GM12878 (cell line): ENCODE results near the gene OR2T34. TPM values are rescaled to one million over a fixed set of nuclear protein-coding genes. Genes with fewer than 3 reads are reported as not detected.

Experiments
- ATAC-seq: fragments of 200-7000 bp; cut with Tn5 transposase; 3 replicates; pipeline ENCODE4 v1.9.1; 2020; ENCODE audit warnings: mild to moderate bottlenecking, moderate library complexity
- BruUV-seq: library from RNA; stranded (reverse); fragments of 400-500 nt; replicated peaks from 2 replicates; lab custom pipeline; 2021; lab: Mats Ljungman, UMichigan
- CTCF ChIA-PET: fragments of 300-600 bp; sonication (Branson Sonifier 250); formaldehyde crosslinking; extraction: SDS; loops from one replicate; lab custom pipeline; 2021; ENCODE audit warnings: inconsistent platforms; lab: Yijun Ruan, JAX
- POLR2A ChIA-PET: fragments of 350-600 bp; formaldehyde crosslinking; extraction: SDS; loops from one replicate; lab custom pipeline; 2021; ENCODE audit warnings: inconsistent platforms; lab: Charles Lee
- RAD21 ChIA-PET: fragments of 300-600 bp; sonication (Branson Sonifier 250); formaldehyde crosslinking; loops from one replicate; lab custom pipeline; 2023; ENCODE audit warnings: antibody characterized with exemption; ENCODE audit not compliant: unreplicated experiment; lab: Charles Lee
- SMC1A ChIA-PET: fragments of 300-600 bp; sonication (Branson Sonifier 250); formaldehyde crosslinking; loops from one replicate; lab custom pipeline; 2023; ENCODE audit not compliant: unreplicated experiment, uncharacterized antibody; lab: Charles Lee
- DNase-seq: peaks from one replicate; pipeline ENCODE4 v3.0.0-alpha.2; 2011; ENCODE audit warnings: low read depth, low spot score
- FAIRE-seq: peaks from 3 replicates; lab custom pipeline; 2011; peaks lifted over from hg19 to GRCh38; lab: Jason Lieb, UNC
- H2AFZ ChIP-seq: 2 replicates; pipeline ENCODE4 v1.6.0; 2011; ENCODE audit warnings: low read depth, low read length, control low read depth; ENCODE audit not compliant: control insufficient read depth
- H3K27ac ChIP-seq: 2 replicates; pipeline ENCODE4 v1.5.1; 2011; ENCODE audit warnings: control low read depth; ENCODE audit not compliant: control insufficient read depth, insufficient read depth
- H3K27me3 ChIP-seq, 2 experiments: replicated peaks in 1 of 2; 2 replicates each; pipeline versions ENCODE4 v1.6.0 to v1.6.1; 2011; ENCODE audit warnings: low read length in 1 of 2; ENCODE audit not compliant: control insufficient read depth in 2 of 2, insufficient read depth in 2 of 2
- H3K36me3 ChIP-seq, 2 experiments: 2 replicates each; pipeline ENCODE4 v1.5.1; 2011; ENCODE audit warnings: low read length in 1 of 2; ENCODE audit not compliant: control insufficient read depth in 2 of 2, insufficient read depth in 2 of 2
- H3K4me1 ChIP-seq: 2 replicates; pipeline ENCODE4 v1.6.1; 2011; ENCODE audit warnings: mild to moderate bottlenecking, low read length, moderate library complexity, mixed read lengths; ENCODE audit not compliant: control insufficient read depth, insufficient read depth
- H3K4me2 ChIP-seq: 2 replicates; pipeline ENCODE4 v1.6.0; 2011; ENCODE audit warnings: control low read depth; ENCODE audit not compliant: control insufficient read depth, insufficient read depth
- H3K4me3 ChIP-seq: fragments of 200-600 bp; sonication (generic); 2 replicates; pipeline ENCODE4 v1.5.1; 2016
- H3K79me2 ChIP-seq: 2 replicates; pipeline ENCODE4 v1.6.0; 2011; ENCODE audit warnings: low read length; ENCODE audit not compliant: control insufficient read depth, insufficient read depth
- H3K9ac ChIP-seq: 2 replicates; pipeline ENCODE4 v1.8.0; 2011; ENCODE audit warnings: low read length, control low read depth, mixed read lengths; ENCODE audit not compliant: control insufficient read depth, insufficient read depth
- H3K9me3 ChIP-seq: replicated peaks from 3 replicates; pipeline ENCODE4 v1.5.1; 2011; ENCODE audit warnings: mild to moderate bottlenecking, low read length; ENCODE audit not compliant: control insufficient read depth, insufficient read depth
- H4K20me1 ChIP-seq: 2 replicates; pipeline ENCODE4 v1.6.0; 2011; ENCODE audit not compliant: control insufficient read depth, insufficient read depth
- ATF3 ChIP-seq: IDR thresholded peaks from 2 replicates; pipeline ENCODE4 v1.6.1; 2011; ENCODE audit warnings: low read depth, mild to moderate bottlenecking, low read length, moderate library complexity, borderline replicate concordance; ENCODE audit errors: extremely low read depth
- BCL11A ChIP-seq: IDR thresholded peaks from 2 replicates; pipeline ENCODE4 v1.6.1; 2011; ENCODE audit warnings: low read depth, low read length
- BCL3 ChIP-seq: IDR thresholded peaks from 2 replicates; pipeline ENCODE4 v1.6.1; 2011; ENCODE audit warnings: borderline replicate concordance, low read depth, mild to moderate bottlenecking, moderate library complexity, low read length; ENCODE audit not compliant: insufficient read depth, poor library complexity, severe bottlenecking
- BHLHE40 ChIP-seq, 2 experiments: fragments of 450-650 bp in 1 of 2; IDR thresholded peaks; 2 replicates each; pipeline ENCODE4 v1.6.1; 2011 to 2017; ENCODE audit warnings: low read depth in 2 of 2, borderline replicate concordance in 1 of 2, improper control_type of control experiment in 1 of 2, low read length in 1 of 2, mild to moderate bottlenecking in 1 of 2
- CBFB ChIP-seq: IDR thresholded peaks from 2 replicates; pipeline ENCODE4 v1.6.1; 2016; ENCODE audit warnings: antibody characterized with exemption, low read depth
- CHD1 ChIP-seq: IDR thresholded peaks from 2 replicates; pipeline ENCODE4 v1.6.1; 2012; ENCODE audit warnings: low read depth, low read length, improper control_type of control experiment
- CTCF ChIP-seq, 3 experiments: IDR thresholded peaks in 2 of 3; conservative IDR thresholded peaks in 1 of 3; 2 replicates each; pipeline ENCODE4 v1.5.1; 2011; ENCODE audit warnings: low read depth in 3 of 3, low read length in 3 of 3, mild to moderate bottlenecking in 3 of 3, control low read depth in 2 of 3, moderate library complexity in 2 of 3, inconsistent platforms in 1 of 3, mixed read lengths in 1 of 3; ENCODE audit not compliant: control insufficient read depth in 2 of 3, insufficient read depth in 1 of 3; ENCODE audit errors: extremely low read depth in 1 of 3
- EP300 ChIP-seq, 2 experiments: fragments of 150-350 bp in 1 of 2; IDR thresholded peaks; 2 replicates each; pipeline ENCODE4 v1.6.1; 2011 to 2012; ENCODE audit warnings: low read depth in 2 of 2, low read length in 2 of 2, borderline replicate concordance in 1 of 2, improper control_type of control experiment in 1 of 2, inconsistent platforms in 1 of 2; ENCODE audit not compliant: control insufficient read depth in 1 of 2
- FOXK2 ChIP-seq: fragments of 450-650 bp; IDR thresholded peaks from 2 replicates; pipeline ENCODE4 v1.6.1; 2017; ENCODE audit warnings: mild to moderate bottlenecking, moderate library complexity
- NBN ChIP-seq: fragments of 450-650 bp; IDR thresholded peaks from 2 replicates; pipeline ENCODE4 v1.6.1; 2016
- NFIC ChIP-seq: IDR thresholded peaks from 2 replicates; pipeline ENCODE4 v1.6.1; 2012; ENCODE audit warnings: low read depth, mild to moderate bottlenecking, inconsistent platforms, low read length, moderate library complexity
- PAX5 ChIP-seq: IDR thresholded peaks from 2 replicates; pipeline ENCODE4 v1.6.1; 2011; ENCODE audit warnings: low read depth, low read length, borderline replicate concordance
- PAX8 ChIP-seq: fragments of 450-650 bp; IDR thresholded peaks from 2 replicates; pipeline ENCODE4 v1.6.1; 2017; ENCODE audit warnings: mild to moderate bottlenecking, moderate library complexity
- SIN3A ChIP-seq: IDR thresholded peaks from 2 replicates; pipeline ENCODE4 v1.6.1; 2012; ENCODE audit warnings: low read depth, low read length, improper control_type of control experiment
- ZBTB11 ChIP-seq: fragments of 450-650 bp; formaldehyde crosslinking; IDR thresholded peaks from 2 replicates; pipeline ENCODE4 v1.5.0; 2022; ENCODE audit warnings: mild to moderate bottlenecking, missing genetic modification characterization
- ZNF24 ChIP-seq: fragments of 450-650 bp; IDR thresholded peaks from 2 replicates; pipeline ENCODE4 v1.6.1; 2017; ENCODE audit warnings: antibody characterized with exemption, mild to moderate bottlenecking
- WGBS: methylation state at CpG from one replicate; pipeline ENCODE4 v1.1.6; 2016; ENCODE audit warnings: low lambda C conversion rate; ENCODE audit not compliant: insufficient replicate concordance, insufficient coverage; ENCODE audit errors: missing lambda C conversion rate; 5-methylcytosine and 5-hydroxymethylcytosine counted together
- in situ Hi-C: fragments of 300-500 bp; cut with MboI; formaldehyde crosslinking; loops from 9 replicates; pipeline ENCODE4 v1.14.3; 2018; ENCODE audit warnings: mixed read lengths
- intact Hi-C: fragments of 100-400 bp; cut with micrococcal nuclease; formaldehyde crosslinking; loops from one replicate; pipeline ENCODE4 v1.14.2; 2022; ENCODE audit not compliant: unreplicated experiment
- polyA plus RNA-seq, 11 experiments: library from polyadenylated mRNA; depleted of rRNA in 4 of 11; unstranded in 6 of 11; stranded (reverse) in 5 of 11; fragments of >200 nt; fragmentation: Nextera tagmentation in 4 of 11; fragmentation: Illumina TruSeq in 1 of 11; extraction: Ambion mirVana in 4 of 11; extraction: Trizol in 1 of 11; gene quantifications; 1 replicate in 1 of 11; 2 replicates in 10 of 11; pipeline versions ENCODE4 v1.2.1 to v1.2.3, GENCODE V29; 2011 to 2016; ENCODE audit warnings: inconsistent platforms in 2 of 11, missing spikeins in 2 of 11, low read depth in 1 of 11
- total RNA-seq, 4 experiments: library from RNA; depleted of rRNA in 3 of 4; stranded (reverse); fragments of >200 nt in 3 of 4; fragmentation: Illumina TruSeq in 1 of 4; extraction: Trizol in 1 of 4; gene quantifications; 2 replicates each; pipeline versions ENCODE4 v1.2.1 to v1.2.3, GENCODE V29; 2013 to 2021
- TF ChIP-seq, protein P1 (sequence below): IDR thresholded peaks from 2 replicates; pipeline ENCODE4 v1.6.1; 2011; ENCODE audit warnings: mild to moderate bottlenecking, low read depth, low read length, moderate library complexity; ENCODE audit not compliant: insufficient replicate concordance

Gene OR2T34
- total and polyA plus RNA-seq, 10 of the 15 experiments (the other 5 are each of a cell fraction or from before 2014, with no cell fraction given): 0.16 to 2.7 (median 0.48) TPM; not detected in 2

DNA sequence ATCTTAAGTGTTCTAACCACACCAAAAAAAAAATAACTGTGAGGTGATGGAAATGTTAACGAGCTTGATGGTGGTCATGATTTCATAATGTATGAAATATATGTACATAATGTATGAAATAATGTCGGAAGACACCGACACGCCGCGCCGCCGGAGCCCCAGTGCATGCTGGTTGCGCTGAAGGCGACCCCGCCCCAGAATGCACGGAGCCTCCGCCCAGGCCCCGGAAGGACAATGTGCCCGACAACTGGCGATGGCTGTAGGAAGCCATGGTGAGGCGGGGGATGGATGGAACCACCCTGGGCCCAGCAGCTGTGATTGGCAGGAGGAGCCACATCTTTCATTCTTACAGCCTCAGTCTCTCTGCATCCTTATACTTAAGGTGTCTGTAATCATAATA, 15.5 kb upstream of the OR2T34 start:
- SMC1A ChIA-PET: no interaction called here
- no peak for TF ChIP-seq PAX5
- TF ChIP-seq CBFB: no peak
- no peak for TF ChIP-seq EP300 (IDR thresholded peaks at IDR 0.05; ENCODE audit: borderline replicate concordance in 1 of 2, control insufficient read depth in 1 of 2, low read depth in 2 of 2, low read length in 2 of 2)
- no peak for TF ChIP-seq BCL11A
- TF ChIP-seq SIN3A: no peak
- TF ChIP-seq CHD1: no peak
- TF ChIP-seq BCL3: no peak
- no peak for TF ChIP-seq ATF3
- TF ChIP-seq CTCF (IDR thresholded peaks at IDR 0.05 in 2 of 3, conservative IDR thresholded peaks at IDR 0.05 in 1 of 3; ENCODE audit: control insufficient read depth in 2 of 3, extremely low read depth in 1 of 3, insufficient read depth in 1 of 3, low read depth in 3 of 3, low read length in 3 of 3): no peak
- no peak for TF ChIP-seq FOXK2
- no peak for TF ChIP-seq NFIC
- TF ChIP-seq PAX8: no peak
- no peak for TF ChIP-seq ZBTB11 (CRISPR knock-in tag)
- no peak for TF ChIP-seq NBN
- TF ChIP-seq ZNF24: no peak
- no peak for TF ChIP-seq BHLHE40 (IDR thresholded peaks at IDR 0.05; ENCODE audit: borderline replicate concordance in 1 of 2, low read depth in 2 of 2, low read length in 1 of 2)
- TF ChIP-seq, protein P1, sequence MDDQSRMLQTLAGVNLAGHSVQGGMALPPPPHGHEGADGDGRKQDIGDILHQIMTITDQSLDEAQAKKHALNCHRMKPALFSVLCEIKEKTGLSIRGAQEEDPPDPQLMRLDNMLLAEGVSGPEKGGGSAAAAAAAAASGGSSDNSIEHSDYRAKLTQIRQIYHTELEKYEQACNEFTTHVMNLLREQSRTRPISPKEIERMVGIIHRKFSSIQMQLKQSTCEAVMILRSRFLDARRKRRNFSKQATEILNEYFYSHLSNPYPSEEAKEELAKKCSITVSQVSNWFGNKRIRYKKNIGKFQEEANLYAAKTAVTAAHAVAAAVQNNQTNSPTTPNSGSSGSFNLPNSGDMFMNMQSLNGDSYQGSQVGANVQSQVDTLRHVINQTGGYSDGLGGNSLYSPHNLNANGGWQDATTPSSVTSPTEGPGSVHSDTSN: no peak

More for the DNA sequence above, 15.5 kb upstream of the OR2T34 start:
- Histone ChIP-seq H3K9ac (no peak overlapping the region), H3K4me3 (no peak overlapping the region), H2AFZ (no peak overlapping the region), H4K20me1 (no peaks in the 10 kb centered on the region), H3K36me3 (no peaks in the 10 kb centered on the region), H3K9me3 (no peaks in the 10 kb centered on the region), H3K4me2 (no peak overlapping the region), H3K27ac (no peak overlapping the region), H3K27me3 (no peaks in the 10 kb centered on the region), H3K4me1 (no peaks in the 10 kb centered on the region), H3K79me2 (no peaks in the 10 kb centered on the region)
- intact Hi-C loops: no loop called here
- in situ Hi-C loops: no loop called here
- DNase-seq: no peak
- ChIA-PET RAD21 (no interaction called here), CTCF (no interaction called here), POLR2A (no interaction called here)
- BruUV-seq: no TSS peak
- no peak for ATAC-seq
- FAIRE-seq: no peak
- WGBS: no CpG with 5 or more reads among the region's 17 CpGs
